ENCODE data around the gene FSTL1. TPM values are rescaled to one million over a fixed set of nuclear protein-coding genes. Genes with fewer than 3 reads are reported as not detected.

Gene FSTL1
- total RNA-seq, 1 experiment from 2014 or later, result 20.7 TPM

- H2AFZ ChIP-seq (ENCODE audit: low read depth, low read length, poor library complexity, severe bottlenecking), result peak overlapping the region; percentile 72
- H3K9ac ChIP-seq (ENCODE audit: low read length), result no peak overlapping the region
- H3K27me3 ChIP-seq (ENCODE audit: insufficient read depth, low read length), result no peaks in the 10 kb centered on the region
- DNase-seq (ENCODE audit: low read depth, low spot score) (peak; percentile 36), ATAC-seq (peak; percentile 82)
- no peaks in the 10 kb centered on the region for H4K20me1 ChIP-seq (ENCODE audit: insufficient read depth)
- H3K9me3 ChIP-seq (ENCODE audit: control insufficient read depth in 1 of 2, insufficient read depth in 1 of 2, low read depth in 1 of 2, low read length in 2 of 2), result no peaks in the 10 kb centered on the region
- ChIA-PET RAD21 (ENCODE audit: low non-redundant PET in 1 of 2, low total read pairs in 2 of 2, uncharacterized antibody in 2 of 2, unreplicated experiment in 2 of 2) (interaction anchor here (0.5 to 1.4 kb wide), 4 partner anchors 140 to 376 kb away, joined by 3 to 11 read pairs (median 4); no protein-coding TSS in a partner anchor), CTCF (interaction anchor here (1.0 to 7.2 kb wide), 10 partner anchors 10 to 376 kb away, joined by 4 to 157 read pairs (median 20); partner anchors contain the start of gene LRRC58), POLR2A (interaction anchor here (3.0 kb wide), 1 partner anchor 140 kb away, joined by 12 read pairs; no protein-coding TSS in a partner anchor)
- H3K36me3 ChIP-seq (ENCODE audit: control insufficient read depth in 1 of 2, insufficient read depth in 2 of 2, low read length in 2 of 2), result no peaks in the 10 kb centered on the region
- no peaks in the 10 kb centered on the region for H3K9me2 ChIP-seq (ENCODE audit: insufficient read depth)
- H3K4me1 ChIP-seq (ENCODE audit: control insufficient read depth in 1 of 2, insufficient read depth in 2 of 2, low read length in 2 of 2), result peaks cover 9 to 23% of the 10 kb centered on the region in 2 experiments
- no peak overlapping the region for H3K4me3 ChIP-seq (replicated peaks in 1 of 2; ENCODE audit: low read depth in 1 of 2, low read length in 2 of 2)
- intact Hi-C loops (cut with micrococcal nuclease), result loop anchor here (1.0 to 5.0 kb wide), 4 partner anchors 72 to 376 kb away; partner anchors contain the start of gene LRRC58
- H3K27ac ChIP-seq (ENCODE audit: low read depth, low read length), result no peak overlapping the region
- no TSS peak for BruUV-seq (replicated peaks)
- H3K79me2 ChIP-seq (ENCODE audit: insufficient read depth, low read length), result no peaks in the 10 kb centered on the region
- H3K4me2 ChIP-seq (ENCODE audit: low read length), result peak overlapping the region; percentile 40
- TF ChIP-seq JUND (IDR thresholded peaks at IDR 0.05) (no peak), SIN3A (IDR thresholded peaks at IDR 0.05; ENCODE audit: low read depth) (no peak), YY1 (IDR thresholded peaks at IDR 0.05; ENCODE audit: extremely low read depth, insufficient replicate concordance, low read depth, low read length) (peak; percentile 23), EGR1 (IDR thresholded peaks at IDR 0.05; ENCODE audit: low read depth) (no peak), EZH2 (IDR thresholded peaks at IDR 0.05) (no peak), FOSL1 (IDR thresholded peaks at IDR 0.05; ENCODE audit: low read depth) (no peak), SRF (IDR thresholded peaks at IDR 0.05; ENCODE audit: low read depth) (no peak), CBX3 (IDR thresholded peaks at IDR 0.05; ENCODE audit: low read depth) (peak; percentile 79), ZFX (IDR thresholded peaks at IDR 0.05) (no peak), POLR2AphosphoS5 (IDR thresholded peaks at IDR 0.05; ENCODE audit: low read depth, low read length) (0 out of 2 replicates have a peak, but pooled peaks have one; percentile 14), SP1 (IDR thresholded peaks at IDR 0.05; ENCODE audit: low read depth) (no peak), ZNF274 (IDR thresholded peaks at IDR 0.05; ENCODE audit: low read depth, low read length) (no peak), ELF1 (IDR thresholded peaks at IDR 0.05; ENCODE audit: borderline replicate concordance, low read depth) (no peak), EZH2phosphoT487 (IDR thresholded peaks at IDR 0.05; ENCODE audit: borderline replicate concordance) (no peak), POLR2A (IDR thresholded peaks at IDR 0.05; ENCODE audit: borderline replicate concordance, extremely low read depth, insufficient read depth, insufficient read length) (no peak), TCF7L2 (IDR thresholded peaks at IDR 0.05; ENCODE audit: borderline replicate concordance, extremely low read depth, insufficient read depth, insufficient read length) (no peak)
- TF ChIP-seq, protein P1, sequence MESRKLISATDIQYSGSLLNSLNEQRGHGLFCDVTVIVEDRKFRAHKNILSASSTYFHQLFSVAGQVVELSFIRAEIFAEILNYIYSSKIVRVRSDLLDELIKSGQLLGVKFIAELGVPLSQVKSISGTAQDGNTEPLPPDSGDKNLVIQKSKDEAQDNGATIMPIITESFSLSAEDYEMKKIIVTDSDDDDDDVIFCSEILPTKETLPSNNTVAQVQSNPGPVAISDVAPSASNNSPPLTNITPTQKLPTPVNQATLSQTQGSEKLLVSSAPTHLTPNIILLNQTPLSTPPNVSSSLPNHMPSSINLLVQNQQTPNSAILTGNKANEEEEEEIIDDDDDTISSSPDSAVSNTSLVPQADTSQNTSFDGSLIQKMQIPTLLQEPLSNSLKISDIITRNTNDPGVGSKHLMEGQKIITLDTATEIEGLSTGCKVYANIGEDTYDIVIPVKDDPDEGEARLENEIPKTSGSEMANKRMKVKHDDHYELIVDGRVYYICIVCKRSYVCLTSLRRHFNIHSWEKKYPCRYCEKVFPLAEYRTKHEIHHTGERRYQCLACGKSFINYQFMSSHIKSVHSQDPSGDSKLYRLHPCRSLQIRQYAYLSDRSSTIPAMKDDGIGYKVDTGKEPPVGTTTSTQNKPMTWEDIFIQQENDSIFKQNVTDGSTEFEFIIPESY (IDR thresholded peaks at IDR 0.05; ENCODE audit: extremely low read depth, insufficient replicate concordance, low read length), result no peak
- TF ChIP-seq, protein P2, sequence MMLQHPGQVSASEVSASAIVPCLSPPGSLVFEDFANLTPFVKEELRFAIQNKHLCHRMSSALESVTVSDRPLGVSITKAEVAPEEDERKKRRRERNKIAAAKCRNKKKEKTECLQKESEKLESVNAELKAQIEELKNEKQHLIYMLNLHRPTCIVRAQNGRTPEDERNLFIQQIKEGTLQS (IDR thresholded peaks at IDR 0.05), result no peak
- TF ChIP-seq, protein P3, sequence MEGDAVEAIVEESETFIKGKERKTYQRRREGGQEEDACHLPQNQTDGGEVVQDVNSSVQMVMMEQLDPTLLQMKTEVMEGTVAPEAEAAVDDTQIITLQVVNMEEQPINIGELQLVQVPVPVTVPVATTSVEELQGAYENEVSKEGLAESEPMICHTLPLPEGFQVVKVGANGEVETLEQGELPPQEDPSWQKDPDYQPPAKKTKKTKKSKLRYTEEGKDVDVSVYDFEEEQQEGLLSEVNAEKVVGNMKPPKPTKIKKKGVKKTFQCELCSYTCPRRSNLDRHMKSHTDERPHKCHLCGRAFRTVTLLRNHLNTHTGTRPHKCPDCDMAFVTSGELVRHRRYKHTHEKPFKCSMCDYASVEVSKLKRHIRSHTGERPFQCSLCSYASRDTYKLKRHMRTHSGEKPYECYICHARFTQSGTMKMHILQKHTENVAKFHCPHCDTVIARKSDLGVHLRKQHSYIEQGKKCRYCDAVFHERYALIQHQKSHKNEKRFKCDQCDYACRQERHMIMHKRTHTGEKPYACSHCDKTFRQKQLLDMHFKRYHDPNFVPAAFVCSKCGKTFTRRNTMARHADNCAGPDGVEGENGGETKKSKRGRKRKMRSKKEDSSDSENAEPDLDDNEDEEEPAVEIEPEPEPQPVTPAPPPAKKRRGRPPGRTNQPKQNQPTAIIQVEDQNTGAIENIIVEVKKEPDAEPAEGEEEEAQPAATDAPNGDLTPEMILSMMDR (IDR thresholded peaks at IDR 0.05 in 2 of 3, conservative IDR thresholded peaks at IDR 0.05 in 1 of 3; ENCODE audit: borderline replicate concordance in 1 of 3, insufficient read depth in 1 of 3, low read depth in 2 of 3, low read length in 2 of 3), result peak; percentile 65 to 92 (median 80)
- TF ChIP-seq, protein P4, sequence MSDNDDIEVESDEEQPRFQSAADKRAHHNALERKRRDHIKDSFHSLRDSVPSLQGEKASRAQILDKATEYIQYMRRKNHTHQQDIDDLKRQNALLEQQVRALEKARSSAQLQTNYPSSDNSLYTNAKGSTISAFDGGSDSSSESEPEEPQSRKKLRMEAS (IDR thresholded peaks at IDR 0.05), result no peak
Measured at GRCh38 chr3:120418866-120419490, 31.8 kb downstream of the FSTL1 start.

All from HCT116 (cell line).